NT2/D1 (cell line): ENCODE data around the gene HTN3.

ENCODE experiments used
- SUZ12 ChIP-seq: IDR thresholded peaks from 2 replicates; pipeline ENCODE4 v1.6.1; 2011; ENCODE audit not compliant: insufficient read length, insufficient read depth; ENCODE audit errors: extremely low read depth
- YY1 ChIP-seq: IDR thresholded peaks from 2 replicates; pipeline ENCODE4 v1.6.1; 2011; ENCODE audit not compliant: insufficient read length, insufficient read depth
- ZNF274 ChIP-seq: IDR thresholded peaks from 2 replicates; pipeline ENCODE4 v1.6.1; 2011; ENCODE audit warnings: mild to moderate bottlenecking, low read depth, low read length

DNA sequence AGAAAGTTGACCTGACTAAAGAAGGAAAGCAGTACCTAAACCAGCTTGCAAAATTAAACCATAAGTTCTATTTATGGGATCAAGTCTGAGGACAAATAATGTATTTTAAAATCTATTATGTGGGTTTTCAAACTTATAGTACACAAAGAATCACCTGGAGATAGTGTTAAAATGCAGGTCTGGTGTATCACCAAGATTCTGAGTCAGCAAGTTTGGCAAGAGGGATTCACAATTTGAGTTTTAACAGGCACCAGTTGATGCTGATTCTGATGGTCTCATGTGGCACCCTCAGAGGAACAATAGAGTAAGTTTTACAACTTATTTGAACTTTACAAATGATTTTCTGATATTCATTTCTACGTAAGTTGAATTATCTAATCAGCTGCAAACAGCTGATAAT is 41.6 kb upstream of the HTN3 start:
- no peak for TF ChIP-seq YY1
- TF ChIP-seq ZNF274 = no peak
- TF ChIP-seq SUZ12 = no peak
